ENCODE data around the gene PAK2. TPM values are rescaled to one million over a fixed set of nuclear protein-coding genes. Genes with fewer than 3 reads are reported as not detected.

Gene PAK2
- 37.1 and 54.0 TPM in 2 replicates for total RNA-seq

GRCh38 chr3:196739671-196740480 is at the start of gene PAK2:
TSS of gene PAK2 (plus strand) at chr3:196739857. CDS start at chr3:196782647, 42,790 bp downstream.

GRCh38 chr3:196711838-196712513 is 27.7 kb upstream of the PAK2 start, which contains the start of the genes CEP19 and PIGX:
TSS of gene CEP19 (minus strand) at chr3:196712250. CDS start at chr3:196708657, 3,593 bp downstream.
TSS of gene PIGX (plus strand) at chr3:196712377.

GRCh38 chr3:196867507-196868296 is 128.0 kb downstream of the PAK2 start, which contains the start of gene SENP5:
TSS of gene SENP5 (plus strand) at chr3:196867920. CDS start at chr3:196885182, 17,262 bp downstream.

Other genes with a start within 250 kb of the PAK2 start
- gene RNF168, start 236.1 kb upstream of the PAK2 start, total RNA-seq, result 10.4 and 13.2 TPM in 2 replicates
- not detected in 2 replicates for gene SMCO1, start 224.5 kb upstream of the PAK2 start, total RNA-seq
- 6.4 and 7.1 TPM in 2 replicates for gene WDR53, start 171.3 kb upstream of the PAK2 start, total RNA-seq
- gene FBXO45, start 171.2 kb upstream of the PAK2 start, total RNA-seq, result 5.0 and 9.0 TPM in 2 replicates
- gene NRROS, start 100.2 kb upstream of the PAK2 start, total RNA-seq, result 0.58 and 1.5 TPM in 2 replicates
- 2.3 and 2.8 TPM in 2 replicates for gene CEP19, start 27.6 kb upstream of the PAK2 start, total RNA-seq
- 10.6 and 19.6 TPM in 2 replicates for gene PIGX, start 27.5 kb upstream of the PAK2 start, total RNA-seq
- gene SENP5, start 128.1 kb downstream of the PAK2 start, total RNA-seq, result 35.2 and 35.4 TPM in 2 replicates
- 60.2 and 65.6 TPM in 2 replicates for gene NCBP2, start 202.7 kb downstream of the PAK2 start, total RNA-seq
- gene PIGZ, start 229.0 kb downstream of the PAK2 start, total RNA-seq, result 2.8 and 3.6 TPM in 2 replicates

Measured in smooth muscle cell of trachea (primary cell).